D721Med (cell line): ENCODE data around the gene GPC6.

Experiments
- DNase-seq: peaks from one replicate; pipeline ENCODE4 v3.0.0; 2011; ENCODE audit warnings: low spot score; ENCODE audit not compliant: insufficient read length
- FAIRE-seq: peaks from 2 replicates; lab custom pipeline; 2011; peaks lifted over from hg19 to GRCh38; lab: Jason Lieb, UNC
- CTCF ChIP-seq: IDR thresholded peaks from 2 replicates; pipeline ENCODE4 v1.5.1; 2012; ENCODE audit warnings: mild to moderate bottlenecking, control low read depth; ENCODE audit not compliant: insufficient read depth; ENCODE audit errors: missing control alignments

Gene GPC6

GRCh38 chr13:94139393-94139995 lies 912.9 kb downstream of the GPC6 start:
- no peak for DNase-seq
- TF ChIP-seq CTCF, result no peak
- FAIRE-seq, result no peak

DNA sequence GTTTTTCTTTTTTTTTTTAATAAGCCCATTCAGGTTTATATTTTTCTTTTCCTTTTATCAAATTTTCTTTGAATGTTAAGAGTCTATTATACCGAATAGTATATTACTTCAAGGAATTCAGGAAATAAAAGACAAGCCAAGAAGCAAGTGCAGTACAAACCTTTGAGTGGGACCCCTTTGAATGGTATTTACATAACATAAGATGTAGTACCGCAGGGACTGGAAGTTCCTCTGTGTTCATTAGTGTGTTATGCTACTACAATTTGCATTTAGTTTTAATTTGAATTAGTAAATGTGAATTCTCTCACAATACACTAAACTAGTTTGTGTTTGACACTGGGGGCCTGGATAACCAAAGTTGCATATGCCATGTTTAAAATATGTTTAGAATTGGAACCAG lies 913.4 kb downstream of the GPC6 start:
- TF ChIP-seq CTCF, result no peak
- FAIRE-seq (no peak), DNase-seq (no peak)

DNA sequence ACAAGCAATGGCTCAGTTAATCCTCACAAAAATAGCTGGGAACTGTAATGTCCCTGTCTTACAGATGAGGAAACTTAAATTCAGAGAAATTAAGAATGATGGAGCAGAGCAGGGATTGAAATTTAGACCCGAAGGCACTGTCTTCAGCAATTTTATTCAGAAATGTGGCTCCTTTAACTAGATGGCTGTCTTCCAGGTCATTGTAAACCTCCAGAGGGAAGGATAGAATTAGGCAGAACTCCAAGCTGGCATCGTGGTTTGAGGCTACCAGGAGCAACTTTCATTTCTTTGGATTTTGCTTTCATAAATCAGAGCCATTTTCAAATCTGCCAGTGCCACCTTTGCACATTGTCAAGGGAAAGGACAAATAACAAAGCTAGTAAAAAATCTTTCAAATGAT lies 913.9 kb downstream of the GPC6 start:
- no peak for TF ChIP-seq CTCF
- DNase-seq (no peak), FAIRE-seq (no peak)

DNA sequence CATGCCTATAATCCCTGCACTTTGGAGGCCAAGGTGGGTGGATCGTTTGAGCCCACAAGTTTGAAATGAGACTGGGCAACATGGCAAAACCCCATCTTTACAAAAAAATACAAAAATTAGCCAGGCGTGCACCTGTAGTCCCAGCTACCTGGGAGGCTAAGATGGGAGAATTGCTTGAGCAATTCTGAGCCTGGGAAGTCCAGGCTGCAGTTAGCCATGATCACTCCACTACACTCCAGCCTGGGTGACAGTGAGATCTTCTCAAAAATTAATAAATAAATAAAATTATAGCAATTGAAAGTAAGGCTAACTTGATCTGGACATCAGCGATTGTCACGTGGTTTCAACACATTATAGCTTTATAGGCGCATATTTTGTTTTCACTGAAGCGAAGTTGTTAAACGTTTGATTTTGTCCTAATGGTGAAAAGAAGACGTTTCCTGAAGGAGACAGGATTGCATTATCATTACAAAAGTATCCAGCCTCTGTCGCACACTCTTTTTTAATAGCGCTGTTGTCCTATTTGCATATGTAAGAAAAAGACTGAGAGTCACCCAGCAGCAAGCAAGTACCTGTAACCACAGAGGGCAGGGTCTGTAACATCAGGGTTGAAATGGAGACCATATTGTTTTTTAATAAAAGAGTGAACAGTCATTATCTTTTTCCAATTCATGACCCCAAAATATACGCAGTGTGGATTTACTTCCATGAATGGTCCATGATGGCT lies 917.2 kb downstream of the GPC6 start:
- no peak for TF ChIP-seq CTCF
- no peak for FAIRE-seq
- no peak for DNase-seq

DNA sequence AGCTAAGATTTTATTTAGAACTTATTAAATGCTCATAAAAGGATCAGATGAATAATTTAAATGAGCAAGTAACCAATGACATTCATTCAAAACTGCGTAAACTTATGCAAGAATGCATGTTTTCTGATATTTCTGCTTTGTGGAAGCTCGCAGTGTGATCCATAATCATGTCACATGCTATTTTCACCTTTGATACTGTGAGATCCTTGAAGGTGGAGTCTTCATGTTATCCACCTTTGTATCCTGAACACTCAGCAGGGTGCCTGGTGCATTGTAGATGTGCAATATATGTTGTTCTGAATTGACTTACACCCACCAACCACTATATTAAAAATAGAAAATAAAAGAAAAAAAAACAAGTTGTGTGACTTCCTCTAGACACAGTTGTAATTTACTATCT lies 919.4 kb downstream of the GPC6 start:
- no peak for DNase-seq
- TF ChIP-seq CTCF, result no peak
- FAIRE-seq, result no peak

DNA sequence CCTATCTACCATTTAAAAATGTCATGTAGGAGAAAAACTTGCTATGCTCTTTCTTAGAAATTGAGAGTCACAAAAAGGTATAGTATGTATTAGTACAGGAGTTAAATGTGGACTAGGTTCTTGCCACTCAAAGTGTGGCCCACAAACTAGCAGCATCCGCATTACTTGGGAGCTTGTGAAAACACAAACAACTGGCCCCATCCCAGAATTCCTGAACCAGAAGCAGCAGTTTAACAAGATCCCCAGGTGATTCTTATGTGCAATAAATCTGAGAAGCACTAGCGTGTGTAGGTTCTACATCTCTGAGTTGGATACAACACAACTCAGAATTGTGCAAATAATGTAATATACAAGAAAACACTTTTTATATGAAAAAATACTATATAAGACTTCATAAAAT lies 927.0 kb downstream of the GPC6 start:
- FAIRE-seq, result no peak
- no peak for TF ChIP-seq CTCF
- DNase-seq, result no peak

DNA sequence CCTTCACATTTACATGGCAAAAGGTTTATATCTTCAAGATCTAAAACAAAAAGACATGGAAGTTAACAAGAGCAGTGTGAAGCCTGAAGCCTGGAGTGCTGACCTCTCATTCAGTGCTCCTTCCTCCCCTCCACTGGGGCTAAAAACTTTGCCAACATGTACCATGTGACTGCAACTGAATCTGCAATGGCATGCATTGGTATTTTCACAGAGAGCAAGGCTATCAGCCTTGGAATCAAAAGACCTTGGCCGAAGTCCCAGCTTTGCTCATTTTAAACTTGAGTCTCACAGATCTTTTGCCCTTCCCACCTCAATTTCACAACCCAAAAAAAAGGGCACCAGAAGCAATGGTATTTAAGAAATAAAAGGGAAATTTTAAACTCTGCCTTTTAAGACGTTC lies 927.8 kb downstream of the GPC6 start:
- TF ChIP-seq CTCF, result no peak
- no peak for FAIRE-seq
- no peak for DNase-seq
